GM23248 (cell line): Measurements from ENCODE around the gene BDH1.

Source experiments
- EZH2 ChIP-seq: fragments of 200-600 bp; sonication (generic); IDR thresholded peaks from 2 replicates; pipeline ENCODE4 v1.6.1; 2018; ENCODE audit warnings: antibody characterized with exemption, mild to moderate bottlenecking; ENCODE audit not compliant: insufficient read depth, poor library complexity, severe bottlenecking
- EZH2phosphoT487 ChIP-seq: fragments of 200-600 bp; sonication (generic); IDR thresholded peaks from 2 replicates; pipeline ENCODE4 v1.6.1; 2018; ENCODE audit warnings: antibody characterized with exemption, moderate library complexity, mild to moderate bottlenecking, low read depth; ENCODE audit not compliant: insufficient read depth

DNA sequence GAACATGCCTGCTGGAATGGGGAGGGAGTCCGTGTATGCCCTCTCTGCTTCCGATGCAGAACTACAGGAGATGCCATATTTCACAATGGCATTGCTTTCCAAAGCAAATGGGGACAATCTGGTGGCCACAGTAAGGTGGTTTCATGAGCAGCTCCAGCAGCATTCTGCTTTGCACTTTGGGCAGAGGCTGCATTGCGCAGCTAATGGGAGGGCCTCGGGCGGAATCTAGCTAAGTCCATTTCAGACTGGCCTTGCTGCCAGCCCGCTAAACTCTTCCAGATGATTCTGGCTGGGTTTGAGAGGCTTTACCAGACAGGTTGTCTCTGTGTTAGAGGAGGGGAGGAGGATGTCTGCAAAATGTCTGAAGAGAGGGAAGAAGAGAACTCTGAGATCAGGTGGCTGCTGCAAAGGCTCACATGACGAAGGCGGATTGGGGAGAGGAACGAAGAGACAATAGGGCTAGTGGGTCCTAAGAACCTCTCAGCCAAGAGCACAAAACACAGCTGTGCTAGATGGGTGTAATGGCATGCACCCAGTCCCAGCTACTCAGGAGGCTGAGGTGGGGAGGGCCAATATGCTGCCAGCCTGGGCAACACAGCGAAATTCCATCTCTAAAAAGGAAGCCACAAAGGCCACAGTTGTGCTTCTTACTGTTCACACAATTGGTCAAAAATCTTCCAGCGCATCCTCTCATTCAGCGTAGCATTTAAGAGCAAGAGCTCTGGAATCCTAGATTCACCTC, 63.7 kb downstream of the BDH1 start:
- TF ChIP-seq EZH2 (no peak), EZH2phosphoT487 (no peak)
